ENCODE results near the gene WNT9B. TPM values are rescaled to one million over a fixed set of nuclear protein-coding genes. Genes with fewer than 3 reads are reported as not detected.

Gene WNT9B
- total and polyA plus RNA-seq, 2 of the 13 experiments (the other 11 are each of a cell fraction or from before 2014, with no cell fraction given), result not detected

DNA sequence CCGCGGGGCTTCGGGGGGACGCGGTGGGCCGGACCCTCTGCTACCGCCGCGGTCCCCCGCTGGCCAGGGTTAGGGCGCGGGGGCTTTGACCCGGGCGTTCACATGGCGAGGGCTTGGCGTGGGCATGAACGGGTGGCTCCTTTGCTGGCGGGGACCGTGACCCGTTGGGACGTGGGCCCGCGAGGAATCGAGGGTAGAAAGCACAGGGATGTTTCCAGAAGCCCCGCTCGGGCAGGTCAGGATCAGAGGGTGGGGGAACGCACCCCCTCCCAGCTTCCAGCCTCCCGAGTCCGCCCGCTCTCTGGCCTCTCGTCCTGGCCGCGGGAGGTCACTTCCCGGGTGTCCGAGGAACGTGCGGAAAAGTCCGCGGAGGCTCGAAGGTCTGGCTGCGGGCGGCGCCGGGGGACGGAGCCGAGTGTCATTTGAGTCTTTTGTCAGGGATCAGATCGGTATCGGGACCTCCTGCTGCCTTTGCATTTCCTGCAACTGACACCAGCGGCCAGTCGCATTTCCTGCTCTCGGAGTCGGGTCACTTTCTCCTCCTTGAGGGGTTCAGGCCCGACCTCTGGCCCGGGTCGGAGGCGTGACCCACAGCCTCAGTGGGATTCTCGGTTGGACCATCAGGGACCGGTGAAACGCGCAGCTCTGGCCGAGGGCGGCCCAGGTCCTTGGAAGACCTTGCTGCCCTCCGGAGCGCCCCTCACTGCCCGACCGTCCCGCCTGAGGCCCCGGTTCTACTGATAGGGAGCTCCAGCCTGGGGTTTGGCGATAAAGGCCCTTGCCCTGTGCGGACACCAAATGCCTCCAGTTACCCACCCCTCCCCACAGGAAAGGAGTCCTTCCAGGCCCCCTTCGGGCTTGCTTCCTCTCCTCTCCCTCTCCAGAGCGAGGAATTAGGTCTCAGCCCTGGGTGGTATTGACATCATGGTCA is 32.2 kb upstream of the WNT9B start (continued):
- TF ChIP-seq, protein P1, sequence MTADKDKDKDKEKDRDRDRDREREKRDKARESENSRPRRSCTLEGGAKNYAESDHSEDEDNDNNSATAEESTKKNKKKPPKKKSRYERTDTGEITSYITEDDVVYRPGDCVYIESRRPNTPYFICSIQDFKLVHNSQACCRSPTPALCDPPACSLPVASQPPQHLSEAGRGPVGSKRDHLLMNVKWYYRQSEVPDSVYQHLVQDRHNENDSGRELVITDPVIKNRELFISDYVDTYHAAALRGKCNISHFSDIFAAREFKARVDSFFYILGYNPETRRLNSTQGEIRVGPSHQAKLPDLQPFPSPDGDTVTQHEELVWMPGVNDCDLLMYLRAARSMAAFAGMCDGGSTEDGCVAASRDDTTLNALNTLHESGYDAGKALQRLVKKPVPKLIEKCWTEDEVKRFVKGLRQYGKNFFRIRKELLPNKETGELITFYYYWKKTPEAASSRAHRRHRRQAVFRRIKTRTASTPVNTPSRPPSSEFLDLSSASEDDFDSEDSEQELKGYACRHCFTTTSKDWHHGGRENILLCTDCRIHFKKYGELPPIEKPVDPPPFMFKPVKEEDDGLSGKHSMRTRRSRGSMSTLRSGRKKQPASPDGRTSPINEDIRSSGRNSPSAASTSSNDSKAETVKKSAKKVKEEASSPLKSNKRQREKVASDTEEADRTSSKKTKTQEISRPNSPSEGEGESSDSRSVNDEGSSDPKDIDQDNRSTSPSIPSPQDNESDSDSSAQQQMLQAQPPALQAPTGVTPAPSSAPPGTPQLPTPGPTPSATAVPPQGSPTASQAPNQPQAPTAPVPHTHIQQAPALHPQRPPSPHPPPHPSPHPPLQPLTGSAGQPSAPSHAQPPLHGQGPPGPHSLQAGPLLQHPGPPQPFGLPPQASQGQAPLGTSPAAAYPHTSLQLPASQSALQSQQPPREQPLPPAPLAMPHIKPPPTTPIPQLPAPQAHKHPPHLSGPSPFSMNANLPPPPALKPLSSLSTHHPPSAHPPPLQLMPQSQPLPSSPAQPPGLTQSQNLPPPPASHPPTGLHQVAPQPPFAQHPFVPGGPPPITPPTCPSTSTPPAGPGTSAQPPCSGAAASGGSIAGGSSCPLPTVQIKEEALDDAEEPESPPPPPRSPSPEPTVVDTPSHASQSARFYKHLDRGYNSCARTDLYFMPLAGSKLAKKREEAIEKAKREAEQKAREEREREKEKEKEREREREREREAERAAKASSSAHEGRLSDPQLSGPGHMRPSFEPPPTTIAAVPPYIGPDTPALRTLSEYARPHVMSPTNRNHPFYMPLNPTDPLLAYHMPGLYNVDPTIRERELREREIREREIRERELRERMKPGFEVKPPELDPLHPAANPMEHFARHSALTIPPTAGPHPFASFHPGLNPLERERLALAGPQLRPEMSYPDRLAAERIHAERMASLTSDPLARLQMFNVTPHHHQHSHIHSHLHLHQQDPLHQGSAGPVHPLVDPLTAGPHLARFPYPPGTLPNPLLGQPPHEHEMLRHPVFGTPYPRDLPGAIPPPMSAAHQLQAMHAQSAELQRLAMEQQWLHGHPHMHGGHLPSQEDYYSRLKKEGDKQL (CRISPR knock-in tag; IDR thresholded peaks at IDR 0.05; ENCODE audit: low read depth), result no peak
- no peak for TF ChIP-seq TCF7L2 (IDR thresholded peaks at IDR 0.05; ENCODE audit: low read depth, low read length)
- TF ChIP-seq BCL6 (CRISPR knock-in tag; IDR thresholded peaks at IDR 0.05), result peak; percentile 10; the same call in 1 of the 2 replicates
- no peak for TF ChIP-seq ZNF773 (CRISPR knock-in tag; IDR thresholded peaks at IDR 0.05; ENCODE audit: borderline replicate concordance)
- TF ChIP-seq, protein P2, sequence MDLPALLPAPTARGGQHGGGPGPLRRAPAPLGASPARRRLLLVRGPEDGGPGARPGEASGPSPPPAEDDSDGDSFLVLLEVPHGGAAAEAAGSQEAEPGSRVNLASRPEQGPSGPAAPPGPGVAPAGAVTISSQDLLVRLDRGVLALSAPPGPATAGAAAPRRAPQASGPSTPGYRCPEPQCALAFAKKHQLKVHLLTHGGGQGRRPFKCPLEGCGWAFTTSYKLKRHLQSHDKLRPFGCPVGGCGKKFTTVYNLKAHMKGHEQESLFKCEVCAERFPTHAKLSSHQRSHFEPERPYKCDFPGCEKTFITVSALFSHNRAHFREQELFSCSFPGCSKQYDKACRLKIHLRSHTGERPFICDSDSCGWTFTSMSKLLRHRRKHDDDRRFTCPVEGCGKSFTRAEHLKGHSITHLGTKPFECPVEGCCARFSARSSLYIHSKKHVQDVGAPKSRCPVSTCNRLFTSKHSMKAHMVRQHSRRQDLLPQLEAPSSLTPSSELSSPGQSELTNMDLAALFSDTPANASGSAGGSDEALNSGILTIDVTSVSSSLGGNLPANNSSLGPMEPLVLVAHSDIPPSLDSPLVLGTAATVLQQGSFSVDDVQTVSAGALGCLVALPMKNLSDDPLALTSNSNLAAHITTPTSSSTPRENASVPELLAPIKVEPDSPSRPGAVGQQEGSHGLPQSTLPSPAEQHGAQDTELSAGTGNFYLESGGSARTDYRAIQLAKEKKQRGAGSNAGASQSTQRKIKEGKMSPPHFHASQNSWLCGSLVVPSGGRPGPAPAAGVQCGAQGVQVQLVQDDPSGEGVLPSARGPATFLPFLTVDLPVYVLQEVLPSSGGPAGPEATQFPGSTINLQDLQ (CRISPR knock-in tag; IDR thresholded peaks at IDR 0.05), result no peak
- TF ChIP-seq FOXO1 (CRISPR knock-in tag; IDR thresholded peaks at IDR 0.05), result no peak
- TF ChIP-seq ZNF678 (CRISPR knock-in tag; IDR thresholded peaks at IDR 0.05), result no peak; the same call in 1 of the 2 replicates
- TF ChIP-seq, protein P3, sequence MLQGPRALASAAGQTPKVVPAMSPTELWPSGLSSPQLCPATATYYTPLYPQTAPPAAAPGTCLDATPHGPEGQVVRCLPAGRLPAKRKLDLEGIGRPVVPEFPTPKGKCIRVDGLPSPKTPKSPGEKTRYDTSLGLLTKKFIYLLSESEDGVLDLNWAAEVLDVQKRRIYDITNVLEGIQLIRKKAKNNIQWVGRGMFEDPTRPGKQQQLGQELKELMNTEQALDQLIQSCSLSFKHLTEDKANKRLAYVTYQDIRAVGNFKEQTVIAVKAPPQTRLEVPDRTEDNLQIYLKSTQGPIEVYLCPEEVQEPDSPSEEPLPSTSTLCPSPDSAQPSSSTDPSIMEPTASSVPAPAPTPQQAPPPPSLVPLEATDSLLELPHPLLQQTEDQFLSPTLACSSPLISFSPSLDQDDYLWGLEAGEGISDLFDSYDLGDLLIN (CRISPR knock-in tag; IDR thresholded peaks at IDR 0.05; ENCODE audit: borderline replicate concordance), result 0 out of 2 replicates have a peak, but pooled peaks have one; percentile 46
- TF ChIP-seq POLR2G (IDR thresholded peaks at IDR 0.05; ENCODE audit: low read depth, low read length), result no peak
- TF ChIP-seq HNRNPL (IDR thresholded peaks at IDR 0.05; ENCODE audit: low read depth, low read length), result 0 out of 2 replicates have a peak, but pooled peaks have one; percentile 34
- TF ChIP-seq ZNF746 (CRISPR knock-in tag; IDR thresholded peaks at IDR 0.05), result no peak
- no peak for TF ChIP-seq RFX1 (IDR thresholded peaks at IDR 0.05)
- no peak for TF ChIP-seq MAZ (IDR thresholded peaks at IDR 0.05; ENCODE audit: borderline replicate concordance, low read depth, low read length)
- TF ChIP-seq MAZ (CRISPR knock-in tag; IDR thresholded peaks at IDR 0.05; ENCODE audit: low read depth), result no peak
- TF ChIP-seq, protein P4, sequence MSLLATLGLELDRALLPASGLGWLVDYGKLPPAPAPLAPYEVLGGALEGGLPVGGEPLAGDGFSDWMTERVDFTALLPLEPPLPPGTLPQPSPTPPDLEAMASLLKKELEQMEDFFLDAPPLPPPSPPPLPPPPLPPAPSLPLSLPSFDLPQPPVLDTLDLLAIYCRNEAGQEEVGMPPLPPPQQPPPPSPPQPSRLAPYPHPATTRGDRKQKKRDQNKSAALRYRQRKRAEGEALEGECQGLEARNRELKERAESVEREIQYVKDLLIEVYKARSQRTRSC (CRISPR knock-in tag; IDR thresholded peaks at IDR 0.05; ENCODE audit: low read depth), result no peak
- TF ChIP-seq, protein P5, sequence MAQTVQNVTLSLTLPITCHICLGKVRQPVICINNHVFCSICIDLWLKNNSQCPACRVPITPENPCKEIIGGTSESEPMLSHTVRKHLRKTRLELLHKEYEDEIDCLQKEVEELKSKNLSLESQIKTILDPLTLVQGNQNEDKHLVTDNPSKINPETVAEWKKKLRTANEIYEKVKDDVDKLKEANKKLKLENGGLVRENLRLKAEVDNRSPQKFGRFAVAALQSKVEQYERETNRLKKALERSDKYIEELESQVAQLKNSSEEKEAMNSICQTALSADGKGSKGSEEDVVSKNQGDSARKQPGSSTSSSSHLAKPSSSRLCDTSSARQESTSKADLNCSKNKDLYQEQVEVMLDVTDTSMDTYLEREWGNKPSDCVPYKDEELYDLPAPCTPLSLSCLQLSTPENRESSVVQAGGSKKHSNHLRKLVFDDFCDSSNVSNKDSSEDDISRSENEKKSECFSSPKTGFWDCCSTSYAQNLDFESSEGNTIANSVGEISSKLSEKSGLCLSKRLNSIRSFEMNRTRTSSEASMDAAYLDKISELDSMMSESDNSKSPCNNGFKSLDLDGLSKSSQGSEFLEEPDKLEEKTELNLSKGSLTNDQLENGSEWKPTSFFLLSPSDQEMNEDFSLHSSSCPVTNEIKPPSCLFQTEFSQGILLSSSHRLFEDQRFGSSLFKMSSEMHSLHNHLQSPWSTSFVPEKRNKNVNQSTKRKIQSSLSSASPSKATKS (CRISPR knock-in tag; IDR thresholded peaks at IDR 0.05), result no peak
